Activated CD8-positive, alpha-beta memory T cell treated with anti-CD3 and anti-CD28 coated beads, Interleukin-2, amount 50 U/mL, for 1 hour (primary cell): Measurements from ENCODE around the gene MPRIP.

Source experiments
- DNase-seq: peaks from one replicate; pipeline ENCODE4 v3.0.0-alpha.2; 2020; ENCODE audit errors: extremely low read depth

The MPRIP gene

DNA sequence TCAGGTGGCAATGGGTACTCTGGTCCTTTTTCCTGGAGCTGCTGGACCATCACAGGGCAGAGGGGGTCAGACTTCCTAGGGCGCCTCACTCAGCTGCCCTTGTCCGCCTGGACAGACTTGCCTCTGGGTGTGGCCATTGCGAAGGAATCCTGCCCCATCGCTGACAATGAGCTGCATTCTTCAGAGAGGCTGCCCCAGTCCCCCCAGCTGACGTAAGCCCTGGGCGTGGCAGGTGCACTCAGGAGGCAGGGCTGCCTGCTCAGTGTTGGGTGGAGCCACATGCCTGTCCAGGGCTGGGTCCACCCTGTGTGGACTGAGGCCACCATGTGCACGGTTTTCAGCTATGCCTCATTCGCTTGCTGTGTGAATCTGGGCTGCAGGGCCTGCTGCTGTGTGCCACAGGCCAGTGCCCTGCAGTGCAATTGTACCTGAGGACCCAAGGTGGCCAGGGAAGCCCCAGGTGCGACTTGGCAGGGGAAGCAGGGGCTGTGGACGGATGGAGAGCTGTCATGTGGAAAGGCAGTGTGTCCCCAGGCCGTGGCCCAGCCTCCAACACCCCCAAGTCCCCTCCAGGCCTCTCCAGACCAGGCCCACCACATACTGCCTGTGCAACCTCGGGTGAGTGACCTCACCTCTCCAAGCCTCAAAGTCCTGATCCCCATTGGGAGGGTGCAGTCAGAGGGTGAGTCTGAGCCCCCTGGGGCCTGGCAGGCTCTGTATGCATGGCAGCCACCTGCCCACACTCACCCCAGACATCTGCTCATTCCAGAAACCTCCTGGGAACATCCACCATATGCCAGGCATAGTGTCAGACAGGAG, 14.0 kb upstream of the MPRIP start:
- DNase-seq, result no peak

GRCh38 chr17:17028878-17029535, 13.2 kb upstream of the MPRIP start:
- no peak for DNase-seq

DNA sequence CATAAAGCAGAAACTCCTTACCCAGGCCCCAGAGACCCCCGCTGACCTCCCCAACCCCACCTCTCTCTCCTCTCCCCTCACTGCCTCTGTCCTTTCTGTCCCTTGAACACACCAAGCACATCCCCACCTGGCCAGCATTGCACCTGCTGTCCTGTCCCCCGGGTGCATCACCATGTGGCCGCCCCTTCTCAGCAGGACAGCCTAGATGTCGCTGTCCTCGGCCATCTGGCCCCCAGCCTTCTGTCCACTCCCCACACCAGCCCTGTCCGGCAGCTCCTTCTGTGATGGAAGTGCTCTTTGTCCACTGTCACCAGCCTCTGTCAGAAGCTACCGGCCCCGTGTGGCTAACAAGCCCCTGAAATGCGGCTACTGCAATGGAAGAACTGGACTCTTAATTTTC, 12.3 kb upstream of the MPRIP start:
- DNase-seq, result no peak

DNA sequence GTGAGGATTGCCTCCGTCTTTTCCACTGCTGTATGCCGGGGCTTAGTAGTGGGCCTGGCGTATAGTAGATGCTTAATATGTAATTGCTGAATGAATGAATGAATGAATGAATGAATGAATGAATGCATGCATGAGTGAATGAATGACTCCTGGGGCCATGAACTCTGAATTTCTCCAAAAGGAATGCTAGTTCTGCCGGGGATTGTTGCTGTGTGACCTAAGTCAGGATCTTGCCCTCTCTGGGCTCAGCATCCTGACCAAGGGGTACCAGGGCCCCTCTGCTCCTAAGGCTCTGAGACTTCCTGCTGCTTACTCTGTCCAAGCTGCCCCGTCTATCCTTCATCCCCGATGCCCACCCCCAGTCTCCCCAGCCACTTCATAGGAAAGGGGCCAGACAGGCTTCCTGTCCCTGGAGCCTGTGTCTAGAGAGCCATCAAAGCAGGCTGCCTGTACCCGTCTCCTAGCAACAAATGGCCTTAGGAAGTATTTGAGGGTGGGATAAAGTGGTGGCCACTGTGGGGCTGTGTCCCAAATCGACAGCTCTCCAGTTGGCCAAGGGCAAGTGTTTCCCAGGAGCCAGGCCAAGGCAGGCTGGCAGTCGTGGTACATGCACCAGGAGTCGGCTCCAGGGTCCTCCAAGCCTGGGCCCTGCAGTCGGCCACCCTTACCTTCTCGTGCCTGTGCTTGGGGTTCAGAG, 11.6 kb upstream of the MPRIP start:
- no peak for DNase-seq

GRCh38 chr17:17032131-17032692, 10.0 kb upstream of the MPRIP start:
- no peak for DNase-seq

GRCh38 chr17:17033466-17033865, 8.8 kb upstream of the MPRIP start:
- DNase-seq, result no peak

GRCh38 chr17:17034026-17034425, 8.2 kb upstream of the MPRIP start:
- no peak for DNase-seq

DNA sequence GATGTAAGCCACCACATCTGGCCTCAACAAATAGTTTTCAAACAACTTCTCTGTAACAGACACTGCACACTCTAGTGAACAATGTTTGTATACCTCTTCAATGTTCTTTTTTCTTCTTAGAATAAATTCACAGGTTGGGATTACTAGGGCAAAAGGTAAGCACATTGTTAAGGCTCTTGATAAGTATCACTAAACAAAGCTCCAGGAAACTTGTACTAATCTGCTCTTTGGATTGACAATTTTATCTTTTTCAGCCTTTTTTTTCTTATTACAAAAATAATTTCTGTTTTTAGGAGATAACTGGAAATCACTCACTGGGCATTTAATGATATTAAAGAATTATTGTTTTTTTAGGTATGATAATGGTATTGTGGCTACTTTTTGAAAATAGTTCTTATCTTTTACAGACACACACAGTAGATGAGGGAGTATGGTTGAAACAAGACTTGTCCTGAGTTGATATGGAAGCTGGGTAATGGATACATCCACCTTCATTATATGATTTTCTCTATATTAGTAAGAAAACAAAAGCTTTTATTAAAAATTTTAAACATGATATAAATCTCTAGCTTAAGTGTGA, 7.7 kb upstream of the MPRIP start:
- DNase-seq, result no peak

GRCh38 chr17:17035490-17035889, 6.8 kb upstream of the MPRIP start:
- DNase-seq, result no peak

- DNase-seq, result no peak
These were observed 6.2 kb upstream of the MPRIP start for GRCh38 chr17:17035920-17036523.

GRCh38 chr17:17036524-17036998, 5.7 kb upstream of the MPRIP start:
- no peak for DNase-seq

- DNase-seq, result no peak
These were observed 2.3 kb upstream of the MPRIP start for GRCh38 chr17:17039911-17040310.

DNA sequence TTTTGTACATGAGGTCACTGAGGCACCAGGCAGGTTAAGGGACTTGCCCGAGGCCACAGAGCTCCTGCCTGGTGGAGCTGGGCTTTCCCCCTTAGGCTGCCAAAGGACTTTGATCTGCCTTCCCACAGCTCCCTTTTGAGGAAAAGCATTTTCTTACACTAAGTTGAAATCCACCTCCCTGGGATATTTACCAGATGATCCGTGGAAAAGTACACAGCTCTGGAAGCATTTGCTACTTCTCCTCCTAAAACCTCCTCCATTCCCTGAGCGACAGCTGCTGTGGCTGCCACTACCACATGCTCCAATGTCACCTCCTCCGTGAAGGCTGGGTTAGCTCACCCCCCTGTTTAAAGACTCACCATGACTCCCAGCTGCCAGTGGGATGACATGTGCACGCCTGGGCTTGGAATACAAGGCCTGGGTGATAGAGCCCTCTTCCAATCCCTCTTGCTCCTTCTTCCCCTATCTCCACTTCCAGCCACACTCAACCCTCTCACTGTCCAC, 1.2 kb upstream of the MPRIP start:
- DNase-seq, result no peak

DNA sequence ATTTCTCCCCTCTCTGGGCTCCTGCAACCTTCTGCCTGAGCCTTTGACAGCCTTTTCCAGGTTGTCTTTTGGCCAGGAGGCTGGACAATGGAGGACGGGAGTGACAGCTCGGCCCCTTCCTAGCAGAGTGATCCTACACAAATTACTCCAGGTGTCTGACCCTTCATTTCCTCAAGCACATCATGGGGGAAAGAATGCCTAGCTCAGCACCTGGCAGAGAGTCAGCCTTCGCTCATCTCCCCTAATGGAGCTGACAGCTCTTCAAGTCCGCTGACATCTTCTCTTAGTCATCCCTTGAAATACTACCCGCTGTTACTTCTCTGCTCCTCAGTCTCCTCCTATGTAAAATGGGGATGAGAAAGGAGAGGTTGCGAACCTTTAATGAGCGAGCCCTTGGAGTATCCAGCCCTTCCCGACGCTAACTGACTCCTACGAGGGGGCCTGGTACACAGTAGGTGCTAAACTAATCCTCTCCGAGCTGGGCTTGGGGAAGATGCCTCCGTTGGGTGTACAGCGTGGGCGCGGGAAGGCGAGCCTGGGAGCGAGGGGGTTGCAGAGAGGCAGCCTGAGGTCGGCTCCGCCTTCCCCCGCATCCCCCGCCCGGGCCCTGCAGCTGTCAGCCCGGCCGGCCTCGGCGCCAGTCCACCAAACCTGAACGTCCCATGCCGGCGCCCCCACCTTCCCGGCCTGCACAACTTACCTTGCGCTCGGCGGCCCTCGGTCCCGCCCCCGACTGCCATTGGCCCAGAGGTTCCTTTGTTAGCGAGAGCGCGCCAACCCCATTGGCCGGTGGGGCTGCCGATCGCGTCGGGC, 480 bp upstream of the MPRIP start:
- DNase-seq, result peak; percentile 89

- DNase-seq, result no peak
These were observed 699 bp downstream of the MPRIP start for GRCh38 chr17:17042851-17043460.

GRCh38 chr17:17043461-17044271, 1.4 kb downstream of the MPRIP start:
- DNase-seq, result no peak

GRCh38 chr17:17044846-17045561, 2.7 kb downstream of the MPRIP start:
- no peak for DNase-seq

DNA sequence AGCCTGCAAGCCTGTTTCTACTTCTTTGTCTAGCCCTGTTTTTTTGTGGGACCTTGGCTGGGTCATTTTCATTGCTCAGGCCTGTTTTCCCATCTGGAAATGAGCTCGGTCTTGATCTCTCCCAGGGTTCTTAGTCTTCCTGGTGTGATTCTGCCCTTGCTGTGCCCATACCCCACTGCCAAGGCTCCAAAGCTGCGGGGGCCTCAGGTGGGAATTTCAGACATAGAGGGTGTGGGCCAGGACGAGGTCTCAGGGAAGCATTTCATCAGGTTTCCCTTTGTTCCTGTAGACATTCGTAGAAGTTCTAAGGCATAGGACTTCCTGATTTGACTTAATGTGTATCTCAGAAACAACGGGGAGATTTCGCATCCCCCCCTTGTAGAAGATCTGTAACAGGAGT, 5.8 kb downstream of the MPRIP start:
- DNase-seq, result no peak
